GM12801 (cell line): ENCODE measurements around the gene BCL11A.

ENCODE experiments used
- CTCF ChIP-seq: IDR thresholded peaks from one replicate; pipeline ENCODE4 v1.5.1; 2011; ENCODE audit warnings: control low read depth; ENCODE audit not compliant: insufficient read length; ENCODE audit errors: extremely low read depth

The BCL11A gene

GRCh38 chr2:60432035-60432601, 121.3 kb downstream of the BCL11A start:
- TF ChIP-seq CTCF = no peak

GRCh38 chr2:60429681-60430080, 123.8 kb downstream of the BCL11A start:
- TF ChIP-seq CTCF = no peak

GRCh38 chr2:60426880-60427279, 126.6 kb downstream of the BCL11A start:
- TF ChIP-seq CTCF = no peak

GRCh38 chr2:60426341-60426740, 127.1 kb downstream of the BCL11A start:
- TF ChIP-seq CTCF = no peak

- no peak for TF ChIP-seq CTCF
Observed at GRCh38 chr2:60424233-60424632, 129.2 kb downstream of the BCL11A start.

GRCh38 chr2:60423505-60423904, 129.9 kb downstream of the BCL11A start:
- TF ChIP-seq CTCF = no peak

GRCh38 chr2:60422826-60423483, 130.5 kb downstream of the BCL11A start:
- no peak for TF ChIP-seq CTCF
